Myocyte (in vitro differentiated cells): ENCODE measurements around the gene SYCE1. TPM values are rescaled to one million over a fixed set of nuclear protein-coding genes. Genes with fewer than 3 reads are reported as not detected.

Source experiments
- DNase-seq: peaks from one replicate; pipeline ENCODE4 v3.0.0-alpha.2; 2012; ENCODE audit warnings: low read depth
- total RNA-seq: library from RNA; depleted of rRNA; stranded (reverse); fragments of >200 nt; gene quantifications from 2 replicates; pipeline ENCODE4 v1.2.3, GENCODE V29; 2014

The SYCE1 gene
- total RNA-seq, 1 donor from 2014 or later = not detected

DNA sequence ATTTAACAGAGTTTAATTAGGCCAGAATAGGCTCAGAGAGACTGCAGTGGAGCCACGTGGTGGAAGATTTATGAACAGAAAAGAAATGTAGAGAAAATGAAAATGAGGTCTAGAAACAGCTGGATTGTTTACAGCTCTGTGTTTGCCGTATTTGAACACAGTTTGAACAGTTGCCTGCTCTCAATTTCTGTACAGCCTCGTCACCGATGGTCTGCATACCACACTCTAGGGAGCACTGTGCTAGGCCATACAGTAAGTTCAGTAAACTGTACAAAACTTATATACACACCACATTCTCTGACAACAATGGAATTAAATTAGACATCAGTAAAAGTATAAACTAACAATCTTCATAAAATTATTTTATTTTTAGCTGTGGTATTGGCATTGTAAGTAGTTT, 49.3 kb downstream of the SYCE1 start:
- DNase-seq = no peak

DNA sequence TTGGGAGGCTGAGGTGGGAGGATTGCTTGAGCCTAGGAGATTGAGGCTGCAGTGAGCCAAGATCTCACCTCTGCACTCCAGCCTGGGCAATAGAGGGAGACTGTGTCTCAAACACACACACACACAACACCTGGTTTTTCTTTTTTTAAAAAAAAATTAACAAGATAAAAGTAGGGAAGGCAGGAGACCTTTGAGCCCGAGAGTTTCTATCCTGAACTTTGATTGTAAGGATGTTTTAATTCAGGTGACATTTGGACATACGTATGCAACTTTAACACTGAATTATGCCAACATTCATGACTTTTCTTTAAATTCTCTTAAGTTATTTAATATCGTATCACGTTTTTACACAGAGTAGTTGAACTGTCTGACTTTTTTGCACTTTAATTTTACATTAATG, 49.9 kb downstream of the SYCE1 start:
- DNase-seq = no peak

DNA sequence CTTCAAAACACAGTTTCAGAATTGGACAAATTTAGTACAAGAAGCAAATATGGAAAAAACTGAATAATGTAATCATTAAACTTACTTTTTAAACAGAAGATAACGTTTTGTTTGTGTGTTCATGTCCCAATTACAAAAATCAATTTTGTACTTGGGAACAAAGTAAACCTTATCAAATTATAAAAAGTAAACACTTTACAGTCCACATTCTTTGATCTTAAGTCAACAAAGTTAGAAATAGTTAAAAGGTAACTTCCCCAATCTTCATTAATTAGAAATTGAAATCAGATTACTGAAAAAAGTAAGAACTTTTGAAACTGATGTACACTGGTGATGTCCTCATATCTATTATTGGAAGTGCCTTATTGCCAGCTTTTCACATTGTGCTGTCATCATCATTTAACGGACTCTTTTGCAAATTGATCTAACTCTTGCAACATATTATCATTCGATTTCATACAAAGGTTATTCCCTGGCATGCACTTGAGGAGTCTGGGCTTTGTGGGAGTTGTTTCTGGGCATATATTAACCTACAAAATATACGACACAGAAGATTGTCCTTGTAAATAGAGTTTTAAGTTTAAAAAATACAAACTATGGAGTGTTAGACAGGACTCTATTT, 53.4 kb downstream of the SYCE1 start:
- no peak for DNase-seq

DNA sequence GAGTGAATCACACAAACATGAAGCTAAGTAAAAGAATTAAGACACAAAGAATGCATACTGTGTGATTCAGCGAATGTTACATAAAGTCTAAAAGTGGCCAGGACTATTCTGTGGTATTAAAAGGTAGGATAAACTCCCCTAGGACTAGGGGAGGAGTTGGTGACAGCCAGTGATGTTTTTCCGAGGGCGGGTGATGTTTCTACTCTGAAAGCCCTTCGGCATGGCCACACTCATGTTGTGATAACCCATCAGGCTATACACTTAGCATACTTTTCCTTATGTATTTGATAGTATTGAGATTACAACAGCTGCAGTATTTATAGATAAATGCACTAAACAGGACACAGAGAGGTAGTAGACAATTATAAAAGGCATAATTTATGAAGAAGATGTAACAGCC, 54.0 kb downstream of the SYCE1 start:
- DNase-seq = no peak

DNA sequence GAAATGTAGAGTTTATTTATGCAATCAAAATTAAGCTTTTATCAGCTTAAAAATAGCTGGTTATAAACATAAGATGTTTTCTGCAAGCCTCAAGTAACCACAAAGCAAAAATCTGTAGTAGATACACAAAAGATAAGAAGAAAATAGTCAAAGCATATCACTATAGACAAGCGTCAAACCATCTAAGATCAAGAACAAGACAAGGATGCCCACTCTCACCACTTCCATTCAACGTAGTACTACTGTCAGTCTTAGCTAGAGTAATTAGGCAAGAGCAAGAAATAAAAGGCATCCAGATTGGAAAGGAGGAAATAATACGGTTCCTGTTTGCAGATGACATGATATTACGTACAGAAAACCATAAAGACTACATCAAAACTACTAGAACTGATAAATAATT, 55.7 kb downstream of the SYCE1 start:
- no peak for DNase-seq

Other genes starting within 250 kb of the SYCE1 start
- 0.16 TPM in 1 of 2 replicates, not detected in the other for gene CALY, start 228.7 kb downstream of the SYCE1 start, total RNA-seq
- not detected in 2 replicates for gene PRAP1, start 218.2 kb downstream of the SYCE1 start, total RNA-seq
- 8.2 and 9.8 TPM in 2 replicates for gene FUOM, start 207.6 kb downstream of the SYCE1 start, total RNA-seq
- 324 and 382 TPM in 2 replicates for gene ECHS1, start 192.2 kb downstream of the SYCE1 start, total RNA-seq
- 4.2 and 5.9 TPM in 2 replicates for gene PAOX, start 186.3 kb downstream of the SYCE1 start, total RNA-seq
- 24.8 and 27.2 TPM in 2 replicates for gene MTG1, start 171.4 kb downstream of the SYCE1 start, total RNA-seq
- 0.05 and 0.08 TPM in 2 replicates for gene SPRN, start 141.0 kb downstream of the SYCE1 start, total RNA-seq
- 0.83 and 1.4 TPM in 2 replicates for gene SCART1, start 111.6 kb downstream of the SYCE1 start, total RNA-seq
- 0.45 and 1.1 TPM in 2 replicates for gene CYP2E1, start 38.2 kb downstream of the SYCE1 start, total RNA-seq
- gene FRG2B, start 61.2 kb upstream of the SYCE1 start, total RNA-seq = not detected in 2 replicates